Frontal cortex (tissue), 4 donors: ENCODE measurements around the gene CCDC116. TPM values are rescaled to one million over a fixed set of nuclear protein-coding genes. Genes with fewer than 3 reads are reported as not detected.
A peak's percentile ranks its signal among the peaks of the same experiment; 100 is the strongest.
"Not testable (repeated sequence)": the region's sequence is repeated elsewhere in the genome, so short reads cannot be mapped to it uniquely, and the experiment has no call there.

Source experiments
- DNase-seq, 2 donors: peaks; one replicate each; pipeline ENCODE4 v3.0.0; 2012; ENCODE audit warnings: low spot score in 2 of 2
- FAIRE-seq: peaks from 2 replicates; lab custom pipeline; 2012; peaks lifted over from hg19 to GRCh38; lab: Jason Lieb, UNC
- total RNA-seq: library from RNA; depleted of rRNA; stranded (reverse); fragments of >200 nt; gene quantifications from one replicate; pipeline ENCODE4 v1.2.3, GENCODE V29; 2014
- donor health status: control.
- donor health status: control.
- donor health status: control.

The CCDC116 gene
- total RNA-seq, 1 donor from 2014 or later: not detected

GRCh38 chr22:21629255-21630149, 3.1 kb upstream of the CCDC116 start, which contains the start of gene YDJC:
Gene YDJC, minus strand, starts transcription at chr22:21630022. Its CDS starts 8 bp downstream, at chr22:21630014.
- FAIRE-seq: no peak
- DNase-seq: peak; percentile 90 to 95

DNA sequence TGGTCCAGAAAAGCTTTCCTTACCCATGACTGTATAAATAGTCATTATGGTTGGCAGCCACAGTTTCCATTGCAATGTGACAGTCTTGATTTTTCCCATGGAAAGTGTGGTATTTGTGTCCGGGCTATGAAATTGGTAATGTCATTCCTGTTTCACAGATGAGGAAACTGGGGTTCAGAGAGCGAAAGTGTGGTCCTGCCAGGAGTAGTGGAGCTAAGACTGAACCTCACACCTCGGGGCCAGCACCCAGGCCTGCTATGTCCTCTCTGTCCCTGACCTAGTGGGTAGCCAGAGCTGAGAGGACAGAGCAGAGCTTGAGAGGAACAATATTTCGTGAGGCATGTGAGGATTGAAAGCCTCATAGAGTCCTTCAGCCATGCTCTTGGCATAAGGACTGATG, 1.5 kb upstream of the CCDC116 start:
- no peak for DNase-seq
- FAIRE-seq: no peak

DNA sequence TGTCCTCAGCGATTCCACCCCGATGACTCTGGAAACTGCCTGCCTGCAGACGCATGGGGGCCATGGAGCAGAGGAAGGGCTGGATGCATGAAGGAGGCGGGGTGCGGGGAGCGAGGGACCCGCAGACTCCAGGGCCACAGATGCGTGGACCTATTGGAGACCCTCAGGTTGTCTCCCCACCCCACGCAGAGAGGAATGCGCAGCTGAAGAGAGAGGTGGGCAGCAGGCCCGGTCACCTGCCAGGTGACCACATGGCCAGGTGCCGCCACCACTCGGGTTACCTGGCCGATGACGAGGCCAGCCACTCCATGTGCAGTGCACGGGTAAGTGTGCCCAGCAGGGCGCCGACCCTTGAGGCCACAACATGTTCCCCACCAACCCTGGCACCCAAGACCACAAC, 371 bp downstream of the CCDC116 start:
- FAIRE-seq: no peak
- peak in 1 of 2 donors; percentile 5 for DNase-seq

- FAIRE-seq (no peak), DNase-seq (peak in 1 of 2 donors; percentile 8)
These were observed 921 bp downstream of the CCDC116 start for GRCh38 chr22:21633481-21633880.

DNA sequence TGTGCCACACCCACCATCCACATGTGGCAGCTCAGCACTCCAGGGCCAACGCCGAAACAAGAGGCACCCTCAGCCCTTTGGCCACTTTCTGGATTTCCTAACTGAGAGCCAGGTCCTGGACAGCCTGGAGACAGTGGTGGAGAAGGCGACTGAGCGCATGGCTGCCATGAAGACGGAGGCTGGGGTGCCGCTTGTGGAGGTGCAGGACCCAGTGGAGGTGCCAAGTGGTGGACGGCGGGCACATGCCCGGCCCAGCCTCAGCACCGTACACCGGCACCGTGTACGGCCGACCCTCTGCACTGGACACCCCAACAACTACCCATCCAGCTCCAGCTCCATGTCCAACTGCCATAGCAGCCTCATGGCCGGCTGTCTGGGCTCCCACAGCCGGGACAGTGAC, 1.5 kb downstream of the CCDC116 start:
- DNase-seq (peak in 1 of 2 donors; percentile 10), FAIRE-seq (no peak)

DNA sequence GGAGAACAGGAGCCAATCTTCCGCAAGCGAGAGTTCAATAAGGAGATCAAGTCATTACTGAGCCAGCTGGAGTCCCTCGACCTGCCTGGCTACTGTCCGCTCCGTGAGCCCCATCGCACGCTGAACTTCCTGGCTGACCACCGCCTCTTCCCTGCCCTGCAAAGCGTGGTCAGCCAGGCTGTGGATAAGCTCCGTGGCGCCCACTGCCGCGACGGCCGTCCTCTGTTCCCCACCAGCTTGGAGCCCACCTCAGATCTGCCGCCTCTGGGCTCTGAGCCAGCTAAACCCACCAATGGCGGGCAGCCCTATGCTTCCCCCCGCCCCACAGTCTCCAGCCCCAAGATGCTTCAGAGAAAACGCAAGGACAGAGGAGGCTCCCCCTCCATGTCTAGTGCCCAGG, 2.3 kb downstream of the CCDC116 start:
- DNase-seq (no peak), FAIRE-seq (no peak)

GRCh38 chr22:21635771-21636510, 3.4 kb downstream of the CCDC116 start:
- FAIRE-seq: no peak
- DNase-seq: peak in 1 of 2 donors; percentile 11

DNA sequence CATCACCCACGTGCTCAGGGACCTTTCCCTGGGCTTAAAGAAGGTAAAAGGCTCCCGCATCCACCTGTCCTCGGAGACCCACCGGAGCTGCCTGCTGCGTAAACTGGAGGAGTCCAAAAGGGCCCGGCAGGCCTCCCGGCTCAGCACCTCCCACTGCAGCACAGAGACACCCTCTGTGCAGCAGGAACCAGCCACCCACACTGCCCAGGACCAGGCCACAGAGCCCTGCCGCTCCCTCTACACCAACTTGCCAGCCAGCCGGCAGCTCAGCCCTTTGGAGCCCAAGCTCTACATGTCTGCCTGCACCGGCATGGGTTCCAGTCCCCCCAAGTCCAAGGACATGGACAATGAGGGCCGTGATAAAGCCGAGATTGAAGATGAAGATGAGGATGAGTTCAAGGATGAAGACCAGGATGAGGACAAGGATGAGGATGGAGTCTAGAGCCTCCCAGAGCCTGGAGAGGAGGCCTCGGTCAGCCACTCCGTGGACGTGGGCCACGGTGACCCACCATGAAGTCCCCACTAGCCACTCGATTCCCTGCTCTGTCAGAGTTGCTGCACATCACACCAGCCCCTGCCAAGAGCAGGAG, 4.2 kb downstream of the CCDC116 start:
- DNase-seq: no peak
- FAIRE-seq: no peak

GRCh38 chr22:21637450-21637849, 4.9 kb downstream of the CCDC116 start:
- FAIRE-seq, DNase-seq: not testable (repeated sequence)

DNA sequence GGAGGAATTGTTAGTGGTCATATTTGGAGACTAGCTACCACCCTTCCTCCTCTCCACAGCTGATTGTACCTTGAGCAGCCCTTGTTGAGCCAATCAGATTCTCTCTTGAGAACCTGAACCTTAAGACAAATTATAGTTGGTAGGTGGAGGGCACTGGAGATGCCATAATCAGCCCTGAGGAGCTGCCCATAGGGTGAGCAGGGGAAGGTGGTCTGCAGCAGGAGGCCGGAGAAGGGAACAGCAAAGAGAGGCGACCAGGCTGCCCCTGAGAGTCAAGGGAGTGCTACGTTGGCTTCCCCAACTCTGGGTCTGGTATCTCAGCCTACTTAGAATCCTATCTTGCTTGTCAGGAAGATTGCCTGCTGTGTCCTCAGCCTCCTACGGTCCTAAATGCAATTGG, 6.8 kb downstream of the CCDC116 start:
- DNase-seq (no peak), FAIRE-seq (no peak)

DNA sequence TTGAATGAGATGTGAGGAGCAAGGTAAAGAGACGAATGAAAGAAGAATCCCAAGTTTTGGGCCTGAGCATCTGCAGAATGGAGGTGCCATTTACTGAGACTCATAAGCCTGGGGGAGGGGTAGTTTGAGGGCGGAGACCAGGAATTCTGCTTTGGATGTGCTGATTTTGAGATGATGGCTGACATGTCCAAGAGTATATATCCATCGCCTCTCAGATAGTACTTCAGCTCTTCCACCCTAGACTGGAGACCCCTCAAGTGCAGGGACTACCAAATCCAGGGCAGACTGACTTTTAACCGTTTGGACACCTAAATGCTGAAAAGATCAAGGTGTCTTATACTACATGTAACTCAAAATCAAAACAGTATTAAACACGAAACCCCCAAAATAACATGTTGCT, 8.2 kb downstream of the CCDC116 start:
- DNase-seq: no peak

DNA sequence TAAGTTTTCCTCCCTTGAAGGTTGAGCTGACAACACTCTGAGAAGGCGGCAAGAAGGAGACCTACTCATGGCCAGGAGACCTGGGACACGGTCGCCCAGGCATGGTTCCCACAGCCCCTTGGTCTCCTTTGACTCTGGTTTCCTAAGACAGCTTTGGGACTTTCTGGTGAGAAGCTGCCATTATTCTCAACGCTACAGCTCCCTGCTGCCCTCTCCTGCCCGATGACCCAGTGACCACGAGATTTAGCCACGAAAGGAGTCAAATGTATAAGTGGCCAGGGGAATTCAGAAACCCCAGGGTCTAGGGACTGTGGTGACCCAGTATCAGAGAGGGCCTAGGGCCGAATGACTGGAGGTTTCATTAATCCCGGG, 8.8 kb downstream of the CCDC116 start:
- DNase-seq (no peak), FAIRE-seq (no peak)

More for the DNA sequence above, 8.2 kb downstream of the CCDC116 start:
- FAIRE-seq: no peak

- DNase-seq (peak; percentile 99), FAIRE-seq (peak; percentile 86)
These were observed 9.4 kb downstream of the CCDC116 start, which contains the start of gene SDF2L1 for GRCh38 chr22:21641789-21642583. Gene SDF2L1, plus strand, starts transcription at chr22:21642302. Its CDS starts 35 bp downstream, at chr22:21642337.

DNA sequence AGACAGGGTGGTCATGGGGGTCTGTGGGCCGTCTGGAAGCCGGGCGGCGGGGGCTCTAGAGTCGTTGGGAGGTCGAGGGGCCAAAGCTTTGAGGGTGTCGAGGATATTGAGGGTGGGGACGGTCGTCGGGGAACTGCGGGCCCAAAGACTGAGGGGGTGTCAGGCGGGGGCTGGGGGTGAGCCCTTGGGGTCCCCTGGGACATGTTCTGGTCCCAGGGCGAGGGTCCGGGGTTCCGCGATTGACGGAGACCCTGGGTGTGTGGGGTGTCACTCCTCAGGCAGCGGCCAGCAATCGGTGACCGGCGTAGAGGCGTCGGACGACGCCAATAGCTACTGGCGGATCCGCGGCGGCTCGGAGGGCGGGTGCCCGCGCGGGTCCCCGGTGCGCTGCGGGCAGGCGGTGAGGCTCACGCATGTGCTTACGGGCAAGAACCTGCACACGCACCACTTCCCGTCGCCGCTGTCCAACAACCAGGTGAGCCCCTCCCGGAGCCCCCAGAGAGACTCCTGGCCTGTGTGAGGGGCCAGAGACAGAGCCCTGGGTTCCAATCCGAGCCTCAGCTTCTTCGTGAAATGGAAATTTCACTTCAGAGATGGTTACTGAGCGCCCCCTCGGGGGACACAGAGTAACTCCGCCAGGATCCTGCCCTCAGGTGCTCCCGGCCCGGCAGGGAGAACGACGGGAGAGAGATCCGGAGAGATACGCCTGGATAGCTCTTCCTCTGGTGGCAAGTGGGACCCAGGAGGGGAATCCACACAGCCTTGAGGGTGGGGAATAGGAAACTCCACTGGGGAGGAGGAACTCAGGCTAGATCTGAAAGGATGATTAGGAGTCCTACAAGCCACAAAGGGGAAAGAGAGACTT, 10.3 kb downstream of the CCDC116 start:
- DNase-seq (no peak), FAIRE-seq (no peak)

DNA sequence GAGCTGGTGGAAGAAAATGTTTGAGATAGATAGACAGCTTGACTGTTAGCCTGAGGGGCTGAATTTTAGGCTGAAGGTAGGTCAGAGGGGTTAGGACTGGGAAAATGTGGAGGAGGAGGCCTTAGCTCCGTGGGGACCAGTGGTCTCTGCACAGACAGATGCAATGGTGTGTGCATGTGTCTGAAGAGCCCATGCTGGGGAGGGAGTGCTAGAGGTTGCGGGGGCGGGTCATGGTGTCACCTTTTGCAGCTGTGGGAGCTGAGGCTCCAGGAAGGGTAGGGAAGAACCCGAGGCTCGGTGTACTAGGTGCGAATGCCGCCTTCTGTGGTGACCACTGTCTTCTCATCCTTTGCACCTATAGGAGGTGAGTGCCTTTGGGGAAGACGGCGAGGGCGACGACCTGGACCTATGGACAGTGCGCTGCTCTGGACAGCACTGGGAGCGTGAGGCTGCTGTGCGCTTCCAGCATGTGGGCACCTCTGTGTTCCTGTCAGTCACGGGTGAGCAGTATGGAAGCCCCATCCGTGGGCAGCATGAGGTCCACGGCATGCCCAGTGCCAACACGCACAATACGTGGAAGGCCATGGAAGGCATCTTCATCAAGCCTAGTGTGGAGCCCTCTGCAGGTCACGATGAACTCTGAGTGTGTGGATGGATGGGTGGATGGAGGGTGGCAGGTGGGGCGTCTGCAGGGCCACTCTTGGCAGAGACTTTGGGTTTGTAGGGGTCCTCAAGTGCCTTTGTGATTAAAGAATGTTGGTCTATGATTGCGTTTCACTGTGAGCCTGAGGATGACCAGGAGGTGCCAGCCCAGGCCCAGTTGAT, 11.2 kb downstream of the CCDC116 start:
- FAIRE-seq (no peak), DNase-seq (no peak)

GRCh38 chr22:21645513-21645912, 13.0 kb downstream of the CCDC116 start:
- not testable (repeated sequence) for DNase-seq, FAIRE-seq

DNA sequence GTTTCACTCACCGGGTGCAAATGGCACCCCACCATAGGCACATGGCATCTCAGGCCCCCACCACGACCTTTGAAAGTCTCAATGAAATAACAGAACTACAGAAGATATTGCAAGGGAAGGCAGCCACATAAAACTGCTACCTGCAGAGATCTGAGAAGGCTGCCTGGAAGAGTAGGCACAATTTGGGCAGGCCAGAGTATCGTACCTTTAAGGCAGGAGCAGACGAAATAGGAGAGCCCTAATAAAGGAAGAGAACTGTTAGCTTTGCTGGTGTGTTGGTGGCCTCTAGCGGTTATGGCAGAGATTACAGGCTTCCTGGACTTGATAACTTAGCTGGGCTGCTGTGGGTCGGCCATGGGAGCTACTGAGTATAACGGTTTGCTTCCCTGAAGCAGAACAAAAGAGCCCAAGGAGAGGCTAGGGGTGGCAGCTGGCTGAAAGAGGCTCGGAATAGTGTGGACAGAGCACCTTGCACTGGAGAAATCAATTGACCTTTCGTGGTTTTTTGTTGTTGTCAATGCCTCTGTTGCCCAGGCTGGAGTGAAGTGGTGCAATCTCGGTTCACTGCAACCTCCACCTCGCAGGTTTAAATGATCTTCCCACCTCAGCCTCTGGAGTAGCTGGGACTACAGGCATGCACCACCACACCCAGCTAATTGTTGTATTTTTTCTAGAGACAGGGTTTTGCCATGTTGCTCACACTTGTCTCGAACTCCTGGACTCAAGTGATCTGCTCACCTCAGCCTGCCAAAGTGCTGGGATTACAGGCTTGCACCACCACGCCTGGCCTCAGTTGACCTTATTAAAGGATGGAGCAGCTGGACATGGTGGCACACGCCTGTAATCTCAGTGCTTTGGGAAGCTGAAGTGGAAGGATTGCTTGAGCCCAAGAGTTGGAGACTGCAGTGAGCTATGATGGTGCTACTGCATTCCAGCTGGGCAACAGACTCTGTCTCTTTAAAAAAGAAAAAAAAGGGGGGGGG, 14.3 kb downstream of the CCDC116 start:
- no peak for FAIRE-seq
- DNase-seq: peak; percentile 73 to 77
